Measurements from ENCODE around the gene MED29. TPM values are rescaled to one million over a fixed set of nuclear protein-coding genes. Genes with fewer than 3 reads are reported as not detected.

Gene MED29
- total and polyA plus RNA-seq, 2 of the 13 experiments (the other 11 are each of a cell fraction or from before 2014, with no cell fraction given), result 14.0 to 19.7 TPM

- TF ChIP-seq ZHX1 (CRISPR knock-in tag; IDR thresholded peaks at IDR 0.05; ENCODE audit: low read depth) (peak; percentile 80; the same call in 1 of the 2 replicates), ETV5 (CRISPR knock-in tag; IDR thresholded peaks at IDR 0.05; ENCODE audit: borderline replicate concordance) (peak; percentile 76), JDP2 (CRISPR knock-in tag; IDR thresholded peaks at IDR 0.05; ENCODE audit: borderline replicate concordance) (no peak; the same call in 1 of the 2 replicates)
- TF ChIP-seq, protein P1, sequence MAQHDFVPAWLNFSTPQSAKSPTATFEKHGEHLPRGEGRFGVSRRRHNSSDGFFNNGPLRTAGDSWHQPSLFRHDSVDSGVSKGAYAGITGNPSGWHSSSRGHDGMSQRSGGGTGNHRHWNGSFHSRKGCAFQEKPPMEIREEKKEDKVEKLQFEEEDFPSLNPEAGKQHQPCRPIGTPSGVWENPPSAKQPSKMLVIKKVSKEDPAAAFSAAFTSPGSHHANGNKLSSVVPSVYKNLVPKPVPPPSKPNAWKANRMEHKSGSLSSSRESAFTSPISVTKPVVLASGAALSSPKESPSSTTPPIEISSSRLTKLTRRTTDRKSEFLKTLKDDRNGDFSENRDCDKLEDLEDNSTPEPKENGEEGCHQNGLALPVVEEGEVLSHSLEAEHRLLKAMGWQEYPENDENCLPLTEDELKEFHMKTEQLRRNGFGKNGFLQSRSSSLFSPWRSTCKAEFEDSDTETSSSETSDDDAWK (CRISPR knock-in tag; IDR thresholded peaks at IDR 0.05), result no peak
- TF ChIP-seq, protein P2, sequence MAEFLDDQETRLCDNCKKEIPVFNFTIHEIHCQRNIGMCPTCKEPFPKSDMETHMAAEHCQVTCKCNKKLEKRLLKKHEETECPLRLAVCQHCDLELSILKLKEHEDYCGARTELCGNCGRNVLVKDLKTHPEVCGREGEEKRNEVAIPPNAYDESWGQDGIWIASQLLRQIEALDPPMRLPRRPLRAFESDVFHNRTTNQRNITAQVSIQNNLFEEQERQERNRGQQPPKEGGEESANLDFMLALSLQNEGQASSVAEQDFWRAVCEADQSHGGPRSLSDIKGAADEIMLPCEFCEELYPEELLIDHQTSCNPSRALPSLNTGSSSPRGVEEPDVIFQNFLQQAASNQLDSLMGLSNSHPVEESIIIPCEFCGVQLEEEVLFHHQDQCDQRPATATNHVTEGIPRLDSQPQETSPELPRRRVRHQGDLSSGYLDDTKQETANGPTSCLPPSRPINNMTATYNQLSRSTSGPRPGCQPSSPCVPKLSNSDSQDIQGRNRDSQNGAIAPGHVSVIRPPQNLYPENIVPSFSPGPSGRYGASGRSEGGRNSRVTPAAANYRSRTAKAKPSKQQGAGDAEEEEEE (CRISPR knock-in tag; IDR thresholded peaks at IDR 0.05; ENCODE audit: borderline replicate concordance), result no peak
- TF ChIP-seq, protein P3, sequence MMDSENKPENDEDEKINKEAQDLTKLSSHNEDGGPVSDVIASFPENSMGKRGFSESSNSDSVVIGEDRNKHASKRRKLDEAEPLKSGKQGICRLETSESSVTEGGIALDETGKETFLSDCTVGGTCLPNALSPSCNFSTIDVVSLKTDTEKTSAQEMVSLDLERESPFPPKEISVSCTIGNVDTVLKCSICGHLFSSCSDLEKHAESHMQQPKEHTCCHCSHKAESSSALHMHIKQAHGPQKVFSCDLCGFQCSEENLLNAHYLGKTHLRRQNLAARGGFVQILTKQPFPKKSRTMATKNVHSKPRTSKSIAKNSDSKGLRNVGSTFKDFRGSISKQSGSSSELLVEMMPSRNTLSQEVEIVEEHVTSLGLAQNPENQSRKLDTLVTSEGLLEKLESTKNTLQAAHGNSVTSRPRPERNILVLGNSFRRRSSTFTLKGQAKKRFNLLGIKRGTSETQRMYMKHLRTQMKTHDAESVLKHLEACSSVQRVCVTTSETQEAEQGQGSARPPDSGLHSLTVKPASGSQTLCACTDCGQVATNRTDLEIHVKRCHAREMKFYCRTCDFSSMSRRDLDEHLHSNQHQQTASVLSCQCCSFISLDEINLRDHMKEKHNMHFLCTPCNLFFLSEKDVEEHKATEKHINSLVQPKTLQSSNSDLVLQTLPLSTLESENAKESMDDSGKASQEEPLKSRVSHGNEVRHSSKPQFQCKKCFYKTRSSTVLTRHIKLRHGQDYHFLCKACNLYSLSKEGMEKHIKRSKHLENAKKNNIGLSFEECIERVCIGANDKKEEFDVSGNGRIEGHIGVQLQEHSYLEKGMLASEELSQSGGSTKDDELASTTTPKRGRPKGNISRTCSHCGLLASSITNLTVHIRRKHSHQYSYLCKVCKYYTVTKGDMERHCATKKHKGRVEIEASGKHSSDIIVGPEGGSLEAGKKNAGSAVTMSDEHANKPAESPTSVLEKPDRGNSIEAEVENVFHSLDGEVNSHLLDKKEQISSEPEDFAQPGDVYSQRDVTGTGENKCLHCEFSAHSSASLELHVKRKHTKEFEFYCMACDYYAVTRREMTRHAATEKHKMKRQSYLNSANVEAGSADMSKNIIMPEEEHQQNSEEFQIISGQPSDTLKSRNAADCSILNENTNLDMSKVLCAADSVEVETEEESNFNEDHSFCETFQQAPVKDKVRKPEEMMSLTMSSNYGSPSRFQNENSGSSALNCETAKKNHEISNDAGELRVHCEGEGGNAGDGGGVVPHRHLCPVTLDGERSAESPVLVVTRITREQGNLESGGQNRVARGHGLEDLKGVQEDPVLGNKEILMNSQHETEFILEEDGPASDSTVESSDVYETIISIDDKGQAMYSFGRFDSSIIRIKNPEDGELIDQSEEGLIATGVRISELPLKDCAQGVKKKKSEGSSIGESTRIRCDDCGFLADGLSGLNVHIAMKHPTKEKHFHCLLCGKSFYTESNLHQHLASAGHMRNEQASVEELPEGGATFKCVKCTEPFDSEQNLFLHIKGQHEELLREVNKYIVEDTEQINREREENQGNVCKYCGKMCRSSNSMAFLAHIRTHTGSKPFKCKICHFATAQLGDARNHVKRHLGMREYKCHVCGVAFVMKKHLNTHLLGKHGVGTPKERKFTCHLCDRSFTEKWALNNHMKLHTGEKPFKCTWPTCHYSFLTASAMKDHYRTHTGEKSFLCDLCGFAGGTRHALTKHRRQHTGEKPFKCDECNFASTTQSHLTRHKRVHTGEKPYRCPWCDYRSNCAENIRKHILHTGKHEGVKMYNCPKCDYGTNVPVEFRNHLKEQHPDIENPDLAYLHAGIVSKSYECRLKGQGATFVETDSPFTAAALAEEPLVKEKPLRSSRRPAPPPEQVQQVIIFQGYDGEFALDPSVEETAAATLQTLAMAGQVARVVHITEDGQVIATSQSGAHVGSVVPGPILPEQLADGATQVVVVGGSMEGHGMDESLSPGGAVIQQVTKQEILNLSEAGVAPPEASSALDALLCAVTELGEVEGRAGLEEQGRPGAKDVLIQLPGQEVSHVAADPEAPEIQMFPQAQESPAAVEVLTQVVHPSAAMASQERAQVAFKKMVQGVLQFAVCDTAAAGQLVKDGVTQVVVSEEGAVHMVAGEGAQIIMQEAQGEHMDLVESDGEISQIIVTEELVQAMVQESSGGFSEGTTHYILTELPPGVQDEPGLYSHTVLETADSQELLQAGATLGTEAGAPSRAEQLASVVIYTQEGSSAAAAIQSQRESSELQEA (CRISPR knock-in tag; IDR thresholded peaks at IDR 0.05; ENCODE audit: not compliant biosample characterization), result peak; percentile 77
- TF ChIP-seq, protein P4, sequence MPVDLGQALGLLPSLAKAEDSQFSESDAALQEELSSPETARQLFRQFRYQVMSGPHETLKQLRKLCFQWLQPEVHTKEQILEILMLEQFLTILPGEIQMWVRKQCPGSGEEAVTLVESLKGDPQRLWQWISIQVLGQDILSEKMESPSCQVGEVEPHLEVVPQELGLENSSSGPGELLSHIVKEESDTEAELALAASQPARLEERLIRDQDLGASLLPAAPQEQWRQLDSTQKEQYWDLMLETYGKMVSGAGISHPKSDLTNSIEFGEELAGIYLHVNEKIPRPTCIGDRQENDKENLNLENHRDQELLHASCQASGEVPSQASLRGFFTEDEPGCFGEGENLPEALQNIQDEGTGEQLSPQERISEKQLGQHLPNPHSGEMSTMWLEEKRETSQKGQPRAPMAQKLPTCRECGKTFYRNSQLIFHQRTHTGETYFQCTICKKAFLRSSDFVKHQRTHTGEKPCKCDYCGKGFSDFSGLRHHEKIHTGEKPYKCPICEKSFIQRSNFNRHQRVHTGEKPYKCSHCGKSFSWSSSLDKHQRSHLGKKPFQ (CRISPR knock-in tag; IDR thresholded peaks at IDR 0.05; ENCODE audit: insufficient replicate concordance), result peak; percentile 42
Observed at GRCh38 chr19:39445196-39446111, 54.3 kb downstream of the MED29 start, which contains the start of gene SUPT5H (continued).

Measured in HepG2 (cell line).